ENCODE data around the gene MET. TPM values are rescaled to one million over a fixed set of nuclear protein-coding genes. Genes with fewer than 3 reads are reported as not detected.
"Not testable (repeated sequence)": the region's sequence is repeated elsewhere in the genome, so short reads cannot be mapped to it uniquely, and the experiment has no call there.

MET gene
- total RNA-seq, 1 donor, result 24.1 TPM

DNA sequence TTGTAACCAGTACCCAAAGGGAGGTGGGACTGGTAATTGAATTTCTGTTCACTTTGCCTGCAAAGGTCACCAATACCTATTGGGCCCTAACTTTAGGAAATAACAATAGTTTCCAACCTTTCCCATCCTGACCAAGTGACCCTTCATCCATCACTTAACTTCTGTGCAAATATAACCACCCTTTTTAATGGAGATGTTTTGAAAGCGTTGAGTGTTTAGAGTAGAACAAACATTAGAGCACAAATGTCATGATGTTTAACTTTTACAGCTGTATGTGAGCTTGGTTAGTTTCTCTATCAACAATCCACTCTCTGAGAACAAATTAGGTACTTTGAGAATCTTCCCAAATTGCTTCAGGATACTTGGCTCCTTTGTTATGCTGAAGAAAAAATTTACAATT, 66.4 kb downstream of the MET start:
- no peak for DNase-seq (ENCODE audit: low read depth)
- no peak for TF ChIP-seq CTCF (IDR thresholded peaks at IDR 0.05; ENCODE audit: insufficient read depth, low read length)
- no peak overlapping the region for H3K4me3 ChIP-seq (ENCODE audit: low read depth, low read length)

GRCh38 chr7:116739307-116739706, 67.3 kb downstream of the MET start:
- no peak for TF ChIP-seq CTCF (IDR thresholded peaks at IDR 0.05; ENCODE audit: insufficient read depth, low read length)
- DNase-seq (ENCODE audit: low read depth), result no peak
- H3K4me3 ChIP-seq (ENCODE audit: low read depth, low read length), result no peak overlapping the region

DNA sequence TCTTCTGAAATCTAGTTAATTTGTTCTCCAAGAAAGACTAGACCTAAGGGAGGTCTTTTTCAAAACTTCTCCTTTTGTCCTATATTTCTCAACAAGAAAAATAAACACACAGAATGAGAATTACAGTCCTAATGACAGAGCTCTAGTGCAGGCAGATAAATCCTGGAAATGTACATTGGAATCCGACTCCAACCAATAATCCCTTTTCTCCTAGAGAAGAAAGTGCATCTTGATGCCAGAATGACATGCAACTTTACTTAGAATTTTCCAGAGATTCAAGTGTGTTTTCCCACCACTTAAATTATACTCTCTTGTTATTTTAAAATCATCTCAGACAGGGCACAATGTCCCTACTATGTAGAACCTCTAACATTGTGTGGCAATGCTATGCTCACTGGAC, 68.2 kb downstream of the MET start:
- no peak for DNase-seq (ENCODE audit: low read depth)
- no peak for TF ChIP-seq CTCF (IDR thresholded peaks at IDR 0.05; ENCODE audit: insufficient read depth, low read length)
- no peak overlapping the region for H3K4me3 ChIP-seq (ENCODE audit: low read depth, low read length)

- no peak for DNase-seq (ENCODE audit: low read depth)
- H3K4me3 ChIP-seq (ENCODE audit: low read depth, low read length), result no peak overlapping the region
- TF ChIP-seq CTCF (IDR thresholded peaks at IDR 0.05; ENCODE audit: insufficient read depth, low read length), result no peak
Measured at GRCh38 chr7:116740755-116741462, 68.9 kb downstream of the MET start.

- TF ChIP-seq CTCF (IDR thresholded peaks at IDR 0.05; ENCODE audit: insufficient read depth, low read length), result no peak
- H3K4me3 ChIP-seq (ENCODE audit: low read depth, low read length), result no peak overlapping the region
- no peak for DNase-seq (ENCODE audit: low read depth)
Measured at GRCh38 chr7:116741625-116742316, 69.8 kb downstream of the MET start.

DNA sequence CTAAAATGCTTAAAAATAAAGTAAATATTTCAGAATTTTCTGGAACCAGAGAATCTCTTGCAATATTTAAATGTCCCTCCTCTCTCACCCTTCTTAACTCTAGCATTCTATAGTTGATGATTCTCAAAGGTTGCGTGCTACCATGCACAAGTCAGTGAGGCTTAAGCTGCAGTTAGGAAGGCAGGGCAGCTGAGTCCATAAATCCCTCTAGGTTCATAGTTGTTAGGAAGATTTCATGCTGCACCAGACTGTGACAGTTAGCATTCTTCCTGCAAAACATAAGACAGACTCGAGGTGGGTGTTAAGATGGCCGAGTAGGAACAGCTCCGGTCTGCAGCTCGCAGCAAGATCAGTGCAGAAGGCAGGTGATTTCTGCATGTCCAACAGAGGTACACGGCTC, 70.6 kb downstream of the MET start:
- TF ChIP-seq CTCF (IDR thresholded peaks at IDR 0.05; ENCODE audit: insufficient read depth, low read length), result no peak
- DNase-seq (ENCODE audit: low read depth), result no peak
- no peak overlapping the region for H3K4me3 ChIP-seq (ENCODE audit: low read depth, low read length)

DNA sequence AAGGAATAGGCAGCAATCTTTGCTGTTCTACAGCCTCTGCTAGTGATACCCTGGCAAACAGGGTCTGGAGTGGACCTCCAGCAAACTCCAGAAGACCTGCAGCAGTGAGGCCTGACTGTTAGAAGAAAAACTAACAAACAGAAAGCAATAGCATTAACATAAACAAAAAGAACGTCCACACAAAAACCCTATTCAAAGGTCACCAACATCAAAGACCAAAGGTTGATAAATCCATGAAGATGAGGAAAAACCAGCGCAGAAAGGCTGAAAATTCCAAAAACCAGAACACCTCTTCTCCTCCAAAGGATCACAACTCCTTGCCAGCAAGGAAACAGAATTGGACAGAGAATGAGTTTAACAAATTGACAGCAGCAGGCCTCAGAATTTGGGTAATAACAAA, 71.8 kb downstream of the MET start:
- not testable (repeated sequence) for DNase-seq (ENCODE audit: low read depth); H3K4me3 ChIP-seq (ENCODE audit: low read depth, low read length)

DNA sequence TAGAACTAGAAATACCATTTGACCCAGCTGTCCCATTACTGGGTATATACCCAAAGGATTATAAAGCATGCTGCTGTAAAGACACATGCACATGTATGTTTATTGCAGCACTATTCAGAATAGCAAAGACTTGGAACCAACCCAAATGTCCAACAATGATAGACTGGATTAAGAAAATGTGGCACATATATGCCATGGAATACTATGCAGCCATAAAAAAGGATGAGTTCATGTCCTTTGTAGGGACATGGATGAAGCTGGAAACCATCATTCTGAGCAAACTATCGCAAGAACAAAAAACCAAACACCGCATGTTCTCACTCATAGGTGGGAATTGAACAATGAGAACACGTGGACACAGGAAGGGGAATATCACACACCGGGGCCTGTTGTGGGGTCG, 74.4 kb downstream of the MET start:
- H3K4me3 ChIP-seq (ENCODE audit: low read depth, low read length); DNase-seq (ENCODE audit: low read depth): not testable (repeated sequence)

GRCh38 chr7:116751070-116751469, 79.1 kb downstream of the MET start:
- not testable (repeated sequence) for H3K4me3 ChIP-seq (ENCODE audit: low read depth, low read length); DNase-seq (ENCODE audit: low read depth)
